MM.1S (cell line): Measurements from ENCODE around the gene MAEA.

Source experiments
- CTCF ChIP-seq: fragments of 300-600 bp; sonication (generic); IDR thresholded peaks from 2 replicates; pipeline ENCODE4 v1.5.1; 2016; ENCODE audit warnings: antibody characterized with exemption, low read length, mixed read lengths
- EZH2 ChIP-seq: fragments of 300-600 bp; sonication (generic); optimal IDR thresholded peaks from 2 replicates; pipeline ENCODE3; 2017; ENCODE audit warnings: low read depth, mild to moderate bottlenecking, antibody characterized with exemption, low read length, mixed read lengths
- EZH2phosphoT487 ChIP-seq: fragments of 300-600 bp; sonication (generic); IDR thresholded peaks from 2 replicates; pipeline ENCODE4 v1.6.1; 2018; ENCODE audit warnings: antibody characterized with exemption, low read length

GRCh38 chr4:1242506-1243450, 46.9 kb upstream of the MAEA start:
- TF ChIP-seq CTCF = no peak
- no peak for TF ChIP-seq EZH2
- no peak for TF ChIP-seq EZH2phosphoT487
